Measurements from ENCODE around the gene ATXN1. TPM values are rescaled to one million over a fixed set of nuclear protein-coding genes. Genes with fewer than 3 reads are reported as not detected.

ATXN1 gene
- total RNA-seq, 1 experiment from 2014 or later, result 19.7 TPM

- no TSS peak for BruUV-seq (replicated peaks)
- H3K27ac Mint-ChIP-seq (ENCODE audit: unreplicated experiment), result no peak overlapping the region
- CTCF ChIA-PET, result interaction anchor here (0.9 kb wide), 1 partner anchor 43 kb away, joined by 3 read pairs; no protein-coding TSS in a partner anchor
- H3K9me3 Mint-ChIP-seq (ENCODE audit: low read depth, unreplicated experiment), result no peaks in the 10 kb centered on the region
- intact Hi-C loops (cut with micrococcal nuclease; ENCODE audit: unreplicated experiment), result loop anchor here (5.0 to 10.0 kb wide), 2 partner anchors 74 to 181 kb away; no protein-coding TSS in a partner anchor
- no peak for DNase-seq
- no peak for TF ChIP-seq CTCF (IDR thresholded peaks at IDR 0.05; ENCODE audit: unreplicated experiment)
- H3K27me3 Mint-ChIP-seq (ENCODE audit: unreplicated experiment), result no peaks in the 10 kb centered on the region
- H3K36me3 Mint-ChIP-seq (ENCODE audit: insufficient read depth, unreplicated experiment), result no peaks in the 10 kb centered on the region
- no peaks in the 10 kb centered on the region for H3K4me1 Mint-ChIP-seq (ENCODE audit: low read depth, unreplicated experiment)
- no peak overlapping the region for H3K4me3 Mint-ChIP-seq (ENCODE audit: low read depth, unreplicated experiment)
These were observed 427.7 kb downstream of the ATXN1 start for GRCh38 chr6:16333580-16333979.

GRCh38 chr6:16332175-16332542, 429.1 kb downstream of the ATXN1 start:
- intact Hi-C loops (cut with micrococcal nuclease; ENCODE audit: unreplicated experiment), result loop anchor here (1.0 to 10.0 kb wide), 4 partner anchors 75 to 754 kb away; no protein-coding TSS in a partner anchor
- Mint-ChIP-seq H3K4me3 (ENCODE audit: low read depth, unreplicated experiment) (no peak overlapping the region), H3K9me3 (ENCODE audit: low read depth, unreplicated experiment) (no peaks in the 10 kb centered on the region), H3K4me1 (ENCODE audit: low read depth, unreplicated experiment) (no peaks in the 10 kb centered on the region), H3K27me3 (ENCODE audit: unreplicated experiment) (no peaks in the 10 kb centered on the region), H3K27ac (ENCODE audit: unreplicated experiment) (no peak overlapping the region), H3K36me3 (ENCODE audit: insufficient read depth, unreplicated experiment) (no peaks in the 10 kb centered on the region)
- DNase-seq, result peak; percentile 72
- TF ChIP-seq CTCF (IDR thresholded peaks at IDR 0.05; ENCODE audit: unreplicated experiment), result peak; percentile 54
- BruUV-seq (replicated peaks), result no TSS peak
- CTCF ChIA-PET, result interaction anchor here (0.5 to 0.7 kb wide), 3 partner anchors 43 to 420 kb away, joined by 3 to 6 read pairs (median 4); no protein-coding TSS in a partner anchor

GRCh38 chr6:16331384-16332174, 429.7 kb downstream of the ATXN1 start:
- H3K4me3 Mint-ChIP-seq (ENCODE audit: low read depth, unreplicated experiment), result no peak overlapping the region
- H3K9me3 Mint-ChIP-seq (ENCODE audit: low read depth, unreplicated experiment), result no peaks in the 10 kb centered on the region
- no peak overlapping the region for H3K27ac Mint-ChIP-seq (ENCODE audit: unreplicated experiment)
- H3K27me3 Mint-ChIP-seq (ENCODE audit: unreplicated experiment), result no peaks in the 10 kb centered on the region
- DNase-seq, result peak; percentile 64
- H3K4me1 Mint-ChIP-seq (ENCODE audit: low read depth, unreplicated experiment), result no peaks in the 10 kb centered on the region
- H3K36me3 Mint-ChIP-seq (ENCODE audit: insufficient read depth, unreplicated experiment), result no peaks in the 10 kb centered on the region
- CTCF ChIA-PET, result interaction anchor here (0.5 to 0.7 kb wide), 2 partner anchors 352 to 420 kb away, joined by 3 to 4 read pairs; no protein-coding TSS in a partner anchor
- TF ChIP-seq CTCF (IDR thresholded peaks at IDR 0.05; ENCODE audit: unreplicated experiment), result peak; percentile 57
- BruUV-seq (replicated peaks), result no TSS peak
- intact Hi-C loops (cut with micrococcal nuclease; ENCODE audit: unreplicated experiment), result loop anchor here (1.0 to 10.0 kb wide), 4 partner anchors 76 to 755 kb away; no protein-coding TSS in a partner anchor

- DNase-seq, result no peak
- CTCF ChIA-PET, result interaction anchor here (0.6 kb wide), 1 partner anchor 10 kb away, joined by 6 read pairs; no protein-coding TSS in a partner anchor
- H3K27ac Mint-ChIP-seq (ENCODE audit: unreplicated experiment), result no peak overlapping the region
- no peaks in the 10 kb centered on the region for H3K27me3 Mint-ChIP-seq (ENCODE audit: unreplicated experiment)
- intact Hi-C loops (cut with micrococcal nuclease; ENCODE audit: unreplicated experiment), result no loop called here
- no TSS peak for BruUV-seq (replicated peaks)
- no peaks in the 10 kb centered on the region for H3K36me3 Mint-ChIP-seq (ENCODE audit: insufficient read depth, unreplicated experiment)
- TF ChIP-seq CTCF (IDR thresholded peaks at IDR 0.05; ENCODE audit: unreplicated experiment), result no peak
- H3K4me1 Mint-ChIP-seq (ENCODE audit: low read depth, unreplicated experiment), result no peaks in the 10 kb centered on the region
- H3K4me3 Mint-ChIP-seq (ENCODE audit: low read depth, unreplicated experiment), result no peak overlapping the region
- H3K9me3 Mint-ChIP-seq (ENCODE audit: low read depth, unreplicated experiment), result no peaks in the 10 kb centered on the region
These were observed 432.0 kb downstream of the ATXN1 start for GRCh38 chr6:16329233-16329632.

Measured in Calu3 (cell line).